SU-DHL-6 (cell line): Measurements from ENCODE around the gene PCARE.

Source experiments
- H2AFZ ChIP-seq: fragments of 200-600 bp; sonication (generic); 2 replicates; pipeline ENCODE4 v1.6.1; 2014; ENCODE audit warnings: low read depth, mild to moderate bottlenecking, moderate library complexity, mixed read lengths, antibody characterized with exemption, low read length; ENCODE audit not compliant: severe bottlenecking
- H3F3A ChIP-seq: fragments of 200-600 bp; shearing (Covaris generic); 2 replicates; pipeline ENCODE4 v1.6.0; 2016; ENCODE audit warnings: antibody characterized with exemption, mild to moderate bottlenecking; ENCODE audit not compliant: insufficient read depth
- H3K27ac ChIP-seq: fragments of 200-600 bp; sonication (generic); 2 replicates; pipeline ENCODE4 v1.5.1; 2016; ENCODE audit warnings: low read depth, mild to moderate bottlenecking, low read length, moderate library complexity, mixed read lengths
- H3K27me3 ChIP-seq: fragments of 200-600 bp; sonication (generic), shearing (Covaris generic); 2 replicates; pipeline ENCODE4 v1.6.0; 2014; ENCODE audit warnings: mild to moderate bottlenecking, low read length
- H3K36me3 ChIP-seq: fragments of 200-600 bp; sonication (generic); 2 replicates; pipeline ENCODE4 v1.6.1; 2014; ENCODE audit warnings: mild to moderate bottlenecking, low read length, mixed read lengths
- H3K4me2 ChIP-seq: fragments of 300-600, 200-600 bp; shearing (Covaris generic), sonication (generic); 2 replicates; pipeline ENCODE4 v1.6.0; 2014; ENCODE audit warnings: low read length, low read depth, mild to moderate bottlenecking; ENCODE audit not compliant: poor library complexity, severe bottlenecking
- H3K4me3 ChIP-seq: fragments of 200-600 bp; sonication (generic); 2 replicates; pipeline ENCODE4 v1.5.1; 2014; ENCODE audit warnings: antibody characterized with exemption, low read length, mild to moderate bottlenecking, mixed read lengths; ENCODE audit not compliant: insufficient read depth, poor library complexity, severe bottlenecking
- H3K79me2 ChIP-seq: fragments of 200-600 bp; sonication (generic); 2 replicates; pipeline ENCODE4 v1.6.1; 2014; ENCODE audit warnings: mild to moderate bottlenecking, low read length, moderate library complexity; ENCODE audit not compliant: insufficient read depth
- H3K9ac ChIP-seq: fragments of 200-600 bp; sonication (generic); 2 replicates; pipeline ENCODE4 v1.7.0; 2014; ENCODE audit warnings: mild to moderate bottlenecking, low read length
- H3K9me2 ChIP-seq: fragments of 200-600 bp; sonication (generic); replicated peaks from 2 replicates; pipeline ENCODE4 v1.6.1; 2014; ENCODE audit warnings: low read length; ENCODE audit not compliant: insufficient read depth
- H3K9me3 ChIP-seq: fragments of 200-600 bp; sonication (generic); 2 replicates; pipeline ENCODE4 v1.6.1; 2014; ENCODE audit warnings: low read length, mixed read lengths; ENCODE audit not compliant: insufficient read depth
- H4K20me1 ChIP-seq: fragments of 200-600 bp; sonication (generic); 2 replicates; pipeline ENCODE4 v1.6.1; 2014; ENCODE audit warnings: low read depth, mild to moderate bottlenecking, antibody characterized with exemption, low read length, moderate library complexity, mixed read lengths
- CTCF ChIP-seq: fragments of 200-600 bp; sonication (generic); IDR thresholded peaks from one replicate; pipeline ENCODE4 v1.5.1; 2017; ENCODE audit warnings: antibody characterized with exemption, mild to moderate bottlenecking, low read length, moderate library complexity; ENCODE audit not compliant: insufficient read depth, poor library complexity, severe bottlenecking
- EZH2phosphoT487 ChIP-seq: fragments of 200-600 bp; sonication (generic), shearing (Covaris generic); conservative IDR thresholded peaks from 2 replicates; pipeline ENCODE4 v1.6.1; 2018; ENCODE audit warnings: mild to moderate bottlenecking, antibody characterized with exemption, low read length, moderate library complexity, mixed read lengths

Gene PCARE

GRCh38 chr2:29062371-29062770 is 12.0 kb downstream of the PCARE start:
- Histone ChIP-seq H3K9me3 (no peaks in the 10 kb centered on the region), H4K20me1 (no peaks in the 10 kb centered on the region), H3K27ac (no peak overlapping the region), H3F3A (no peaks in the 10 kb centered on the region), H3K36me3 (no peaks in the 10 kb centered on the region), H3K4me3 (no peak overlapping the region), H2AFZ (no peak overlapping the region), H3K9ac (no peak overlapping the region), H3K4me2 (no peak overlapping the region), H3K9me2 (no peaks in the 10 kb centered on the region), H3K27me3 (no peaks in the 10 kb centered on the region), H3K79me2 (no peaks in the 10 kb centered on the region)
- no peak for TF ChIP-seq EZH2phosphoT487
- TF ChIP-seq CTCF, result no peak

DNA sequence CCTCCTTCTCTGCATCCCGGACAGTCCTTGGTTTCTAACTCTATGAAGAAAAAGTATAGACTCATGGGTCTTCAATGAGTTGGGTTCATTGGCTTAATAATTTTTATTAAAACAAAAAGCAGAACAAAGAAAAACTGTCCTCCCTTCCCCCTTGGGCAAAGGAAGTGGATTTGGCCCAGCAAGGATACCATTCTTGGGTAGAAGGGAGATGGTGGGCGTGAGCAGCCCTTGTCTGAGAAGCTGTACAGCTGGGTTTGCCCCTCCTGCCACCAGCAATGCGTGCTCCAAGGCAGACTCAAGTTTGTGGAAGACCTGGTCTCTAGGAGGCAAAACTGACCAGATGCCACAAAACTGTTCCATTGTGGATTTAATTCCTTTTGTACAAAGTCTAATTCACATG is 12.7 kb downstream of the PCARE start:
- Histone ChIP-seq H3K9me3 (no peaks in the 10 kb centered on the region), H3K4me2 (no peak overlapping the region), H3F3A (no peaks in the 10 kb centered on the region), H3K79me2 (no peaks in the 10 kb centered on the region), H3K27me3 (no peaks in the 10 kb centered on the region), H3K4me3 (no peak overlapping the region), H3K9ac (no peak overlapping the region), H4K20me1 (no peaks in the 10 kb centered on the region), H3K27ac (no peak overlapping the region), H2AFZ (no peak overlapping the region), H3K36me3 (no peaks in the 10 kb centered on the region), H3K9me2 (no peaks in the 10 kb centered on the region)
- no peak for TF ChIP-seq EZH2phosphoT487
- TF ChIP-seq CTCF, result no peak

GRCh38 chr2:29061176-29061575 is 13.1 kb downstream of the PCARE start:
- TF ChIP-seq CTCF (no peak), EZH2phosphoT487 (no peak)
- no peak overlapping the region for H3K4me2 ChIP-seq
- H3K79me2 ChIP-seq, result no peaks in the 10 kb centered on the region
- H3K27ac ChIP-seq, result no peak overlapping the region
- H4K20me1 ChIP-seq, result no peaks in the 10 kb centered on the region
- H3K9me2 ChIP-seq, result no peaks in the 10 kb centered on the region
- no peaks in the 10 kb centered on the region for H3F3A ChIP-seq
- no peaks in the 10 kb centered on the region for H3K36me3 ChIP-seq
- H3K27me3 ChIP-seq, result no peaks in the 10 kb centered on the region
- H3K9ac ChIP-seq, result no peak overlapping the region
- H2AFZ ChIP-seq, result no peak overlapping the region
- no peaks in the 10 kb centered on the region for H3K9me3 ChIP-seq
- no peak overlapping the region for H3K4me3 ChIP-seq

- Histone ChIP-seq H3K79me2 (no peaks in the 10 kb centered on the region), H3K36me3 (no peaks in the 10 kb centered on the region), H3K9ac (no peak overlapping the region), H3K9me3 (no peaks in the 10 kb centered on the region), H3K9me2 (no peaks in the 10 kb centered on the region), H3K4me3 (no peak overlapping the region), H3K4me2 (no peak overlapping the region), H3K27me3 (no peaks in the 10 kb centered on the region), H3K27ac (no peak overlapping the region), H2AFZ (no peak overlapping the region), H4K20me1 (no peaks in the 10 kb centered on the region), H3F3A (no peaks in the 10 kb centered on the region)
- TF ChIP-seq CTCF (no peak), EZH2phosphoT487 (no peak)
These were observed 13.9 kb downstream of the PCARE start for GRCh38 chr2:29060441-29060840.
